Measurements from ENCODE around the gene MCF2. TPM values are rescaled to one million over a fixed set of nuclear protein-coding genes. Genes with fewer than 3 reads are reported as not detected.

The MCF2 gene
- total RNA-seq, 1 experiment from 2014 or later, result 0.39 TPM

DNA sequence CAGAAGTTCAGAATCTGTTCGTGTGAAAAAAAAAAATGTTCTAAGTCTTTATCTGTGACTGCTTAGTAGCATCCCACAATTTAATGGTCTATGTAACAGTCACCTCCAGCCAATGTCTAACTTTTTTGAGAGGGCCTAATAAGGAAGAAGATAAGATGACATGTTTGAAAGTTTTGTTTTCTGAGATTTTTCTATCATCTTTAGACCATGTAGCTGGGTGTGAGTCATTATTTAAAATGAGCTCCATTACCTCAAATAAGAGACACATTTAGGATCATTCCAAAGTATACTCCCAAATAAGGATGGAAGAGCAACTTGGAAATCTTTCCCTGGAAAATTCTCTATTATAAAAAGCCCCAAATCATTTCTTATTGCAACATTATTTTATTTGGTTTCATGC, 28.2 kb upstream of the MCF2 start:
- H3K4me1 ChIP-seq (ENCODE audit: insufficient read depth, low read length), result no peaks in the 10 kb centered on the region
- no peak overlapping the region for H2AFZ ChIP-seq (ENCODE audit: low read length)
- no peak overlapping the region for H2BK12ac ChIP-seq (ENCODE audit: insufficient read length, low read depth, low read length)
- no peak overlapping the region for H3K27ac ChIP-seq (ENCODE audit: insufficient read length, low read depth, low read length)
- H4K8ac ChIP-seq (replicated peaks; ENCODE audit: insufficient read length, low read depth, low read length), result no peak overlapping the region
- TF ChIP-seq, protein P1, sequence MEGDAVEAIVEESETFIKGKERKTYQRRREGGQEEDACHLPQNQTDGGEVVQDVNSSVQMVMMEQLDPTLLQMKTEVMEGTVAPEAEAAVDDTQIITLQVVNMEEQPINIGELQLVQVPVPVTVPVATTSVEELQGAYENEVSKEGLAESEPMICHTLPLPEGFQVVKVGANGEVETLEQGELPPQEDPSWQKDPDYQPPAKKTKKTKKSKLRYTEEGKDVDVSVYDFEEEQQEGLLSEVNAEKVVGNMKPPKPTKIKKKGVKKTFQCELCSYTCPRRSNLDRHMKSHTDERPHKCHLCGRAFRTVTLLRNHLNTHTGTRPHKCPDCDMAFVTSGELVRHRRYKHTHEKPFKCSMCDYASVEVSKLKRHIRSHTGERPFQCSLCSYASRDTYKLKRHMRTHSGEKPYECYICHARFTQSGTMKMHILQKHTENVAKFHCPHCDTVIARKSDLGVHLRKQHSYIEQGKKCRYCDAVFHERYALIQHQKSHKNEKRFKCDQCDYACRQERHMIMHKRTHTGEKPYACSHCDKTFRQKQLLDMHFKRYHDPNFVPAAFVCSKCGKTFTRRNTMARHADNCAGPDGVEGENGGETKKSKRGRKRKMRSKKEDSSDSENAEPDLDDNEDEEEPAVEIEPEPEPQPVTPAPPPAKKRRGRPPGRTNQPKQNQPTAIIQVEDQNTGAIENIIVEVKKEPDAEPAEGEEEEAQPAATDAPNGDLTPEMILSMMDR (conservative IDR thresholded peaks at IDR 0.05), result no peak
- no peaks in the 10 kb centered on the region for H3K79me1 ChIP-seq (ENCODE audit: insufficient read depth, low read depth, low read length, poor library complexity, severe bottlenecking)
- H3K27ac Mint-ChIP-seq, result no peak overlapping the region
- H3K4me1 Mint-ChIP-seq, result peaks cover 0 to 8% of the 10 kb centered on the region in 2 experiments; a peak in 2 of 4 replicates
- H4K91ac ChIP-seq (ENCODE audit: insufficient read length, low read depth, low read length), result no peak overlapping the region
- no peak overlapping the region for H2AK5ac ChIP-seq (ENCODE audit: insufficient read length, low read length)
- DNase-seq, result no peak
- no peaks in the 10 kb centered on the region for H3K27me3 Mint-ChIP-seq (ENCODE audit: low read depth)
- no peak overlapping the region for H3K4ac ChIP-seq (ENCODE audit: low read depth, low read length)
- no peak overlapping the region for H3K4me2 ChIP-seq (ENCODE audit: insufficient read depth, insufficient read length, low read length)
- H3K9me3 ChIP-seq (ENCODE audit: control insufficient read depth, low read depth, low read length), result no peaks in the 10 kb centered on the region
- H3K14ac ChIP-seq (ENCODE audit: insufficient read depth, low read length), result no peak overlapping the region
- no peaks in the 10 kb centered on the region for H4K20me1 ChIP-seq (ENCODE audit: control insufficient read depth, insufficient read depth, insufficient read length)
- H3K36me3 Mint-ChIP-seq (ENCODE audit: insufficient read depth in 1 of 3, low read depth in 3 of 3), result peaks cover 0 to 26% (median 21%) of the 10 kb centered on the region in 3 experiments; a peak in 5 of 7 replicates
- H3T11ph ChIP-seq (ENCODE audit: low read length), result no peak overlapping the region
- H3K79me2 ChIP-seq (ENCODE audit: insufficient read depth, low read length), result no peaks in the 10 kb centered on the region
- peaks cover 0 to 38% of the 10 kb centered on the region in 2 experiments; a peak in 1 of 5 replicates for H3K9me3 Mint-ChIP-seq
- no peak overlapping the region for H3K9ac ChIP-seq (ENCODE audit: extremely low read depth, insufficient read length, low read length)
- H3K23ac ChIP-seq (ENCODE audit: insufficient read length, low read depth, low read length), result no peak overlapping the region
- H3K23me2 ChIP-seq (ENCODE audit: insufficient read length, low read depth, low read length, poor library complexity, severe bottlenecking), result no peaks in the 10 kb centered on the region
- H3K27me3 ChIP-seq (ENCODE audit: insufficient read depth, low read length), result no peaks in the 10 kb centered on the region
- WGBS (ENCODE audit: extremely low coverage, insufficient read length, low lambda C conversion rate), result no CpG with 5 or more reads among the region's 1 CpG
- no peak overlapping the region for H2BK5ac ChIP-seq (ENCODE audit: insufficient read length, low read length)
- H3K56ac ChIP-seq (ENCODE audit: insufficient read length, low read depth, low read length), result no peak overlapping the region
- no peak overlapping the region for H3K4me3 Mint-ChIP-seq
- H2BK15ac ChIP-seq (ENCODE audit: low read depth, low read length), result no peak overlapping the region
- H2BK20ac ChIP-seq (ENCODE audit: low read depth, low read length, poor library complexity, severe bottlenecking), result no peak overlapping the region
- H4K5ac ChIP-seq (ENCODE audit: insufficient read length, low read depth, low read length), result no peak overlapping the region
- no peak overlapping the region for H3K18ac ChIP-seq (ENCODE audit: insufficient read length, low read depth, low read length)
- H2BK120ac ChIP-seq (ENCODE audit: low read depth, low read length, poor library complexity, severe bottlenecking), result no peak overlapping the region
